ENCODE data around the gene SFTPA2.
"Not testable (repeated sequence)": the region's sequence is repeated elsewhere in the genome, so short reads cannot be mapped to it uniquely, and the experiment has no call there.

The SFTPA2 gene

GRCh38 chr10:79561257-79561656 lies 1.1 kb upstream of the SFTPA2 start:
- FAIRE-seq (no peak), DNase-seq (ENCODE audit: insufficient read length, low spot score) (no peak)

GRCh38 chr10:79559726-79560125 lies 481 bp downstream of the SFTPA2 start:
- FAIRE-seq (no peak), DNase-seq (ENCODE audit: insufficient read length, low spot score) (no peak)

- DNase-seq (ENCODE audit: insufficient read length, low spot score); FAIRE-seq: not testable (repeated sequence)
Measured at GRCh38 chr10:79556961-79557360, 3.2 kb downstream of the SFTPA2 start.

- DNase-seq (ENCODE audit: insufficient read length, low spot score) (no peak), FAIRE-seq (no peak)
Measured at GRCh38 chr10:79555354-79556309, 4.6 kb downstream of the SFTPA2 start.

- FAIRE-seq (no peak), DNase-seq (ENCODE audit: insufficient read length, low spot score) (no peak)
Measured at GRCh38 chr10:79552143-79552542, 8.1 kb downstream of the SFTPA2 start.

GRCh38 chr10:79547973-79548372 lies 12.2 kb downstream of the SFTPA2 start:
- DNase-seq (ENCODE audit: insufficient read length, low spot score) (no peak), FAIRE-seq (no peak)

- FAIRE-seq; DNase-seq (ENCODE audit: insufficient read length, low spot score): not testable (repeated sequence)
Measured at GRCh38 chr10:79547128-79547527, 13.1 kb downstream of the SFTPA2 start.

- not testable (repeated sequence) for FAIRE-seq; DNase-seq (ENCODE audit: insufficient read length, low spot score)
Measured at GRCh38 chr10:79544926-79545659, 15.1 kb downstream of the SFTPA2 start.

GRCh38 chr10:79544408-79544807 lies 15.8 kb downstream of the SFTPA2 start:
- not testable (repeated sequence) for FAIRE-seq; DNase-seq (ENCODE audit: insufficient read length, low spot score)

- FAIRE-seq (no peak), DNase-seq (ENCODE audit: insufficient read length, low spot score) (no peak)
Measured at GRCh38 chr10:79542626-79543025, 17.6 kb downstream of the SFTPA2 start.

- peak; percentile 81 for FAIRE-seq
- DNase-seq (ENCODE audit: insufficient read length, low spot score): not testable (repeated sequence)
Measured at GRCh38 chr10:79540930-79541329, 19.3 kb downstream of the SFTPA2 start.

GRCh38 chr10:79538311-79538710 lies 21.9 kb downstream of the SFTPA2 start:
- DNase-seq (ENCODE audit: insufficient read length, low spot score); FAIRE-seq: not testable (repeated sequence)

GRCh38 chr10:79533903-79534175 lies 26.4 kb downstream of the SFTPA2 start:
- not testable (repeated sequence) for DNase-seq (ENCODE audit: insufficient read length, low spot score); FAIRE-seq

GRCh38 chr10:79533142-79533902 lies 26.9 kb downstream of the SFTPA2 start:
- not testable (repeated sequence) for DNase-seq (ENCODE audit: insufficient read length, low spot score); FAIRE-seq

- not testable (repeated sequence) for DNase-seq (ENCODE audit: insufficient read length, low spot score); FAIRE-seq
Measured at GRCh38 chr10:79528261-79528660, 31.9 kb downstream of the SFTPA2 start.

GRCh38 chr10:79525049-79525710 lies 35.0 kb downstream of the SFTPA2 start:
- FAIRE-seq: peak; percentile 99
- DNase-seq (ENCODE audit: insufficient read length, low spot score): not testable (repeated sequence)

GRCh38 chr10:79523157-79523853 lies 36.9 kb downstream of the SFTPA2 start:
- DNase-seq (ENCODE audit: insufficient read length, low spot score); FAIRE-seq: not testable (repeated sequence)

- FAIRE-seq; DNase-seq (ENCODE audit: insufficient read length, low spot score): not testable (repeated sequence)
Measured at GRCh38 chr10:79522464-79522863, 37.7 kb downstream of the SFTPA2 start.

GRCh38 chr10:79521751-79522150 lies 38.5 kb downstream of the SFTPA2 start:
- FAIRE-seq; DNase-seq (ENCODE audit: insufficient read length, low spot score): not testable (repeated sequence)

- not testable (repeated sequence) for FAIRE-seq; DNase-seq (ENCODE audit: insufficient read length, low spot score)
Measured at GRCh38 chr10:79517567-79517966, 42.6 kb downstream of the SFTPA2 start.
